ENCODE measurements around the gene RASD1. TPM values are rescaled to one million over a fixed set of nuclear protein-coding genes. Genes with fewer than 3 reads are reported as not detected.

RASD1 gene
- total RNA-seq, 1 experiment from 2014 or later: 0.30 TPM

DNA sequence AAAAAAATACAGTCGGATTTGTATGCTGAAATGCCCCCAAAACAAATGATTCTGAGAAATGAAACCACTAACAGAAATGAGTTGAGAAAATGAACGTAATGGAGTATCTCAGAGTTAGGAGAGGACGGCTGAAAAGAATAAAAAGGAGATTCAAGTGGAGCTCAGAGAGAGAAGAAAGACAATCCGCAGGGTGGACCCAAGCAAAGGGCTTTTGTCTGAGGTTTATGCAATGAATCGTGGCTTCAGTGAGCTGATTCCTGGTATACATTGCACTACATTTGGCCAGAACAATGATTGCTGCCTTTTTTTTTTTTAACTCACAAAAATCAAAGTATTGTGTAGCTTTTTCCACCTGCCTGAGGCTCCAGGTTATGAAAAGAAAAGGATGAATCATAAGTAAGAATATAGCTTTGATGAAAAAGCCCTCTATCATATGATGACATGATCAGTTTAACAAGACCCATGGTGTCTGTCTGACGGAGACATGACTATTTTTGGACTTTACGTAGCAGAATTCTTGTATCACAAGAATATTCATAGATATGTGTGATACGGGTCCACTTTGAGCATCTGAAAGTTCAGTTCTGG lies 23.8 kb downstream of the RASD1 start:
- ChIA-PET POLR2A (no interaction called here), CTCF (interaction anchor here (1.0 kb wide), 1 partner anchor 24 kb away, joined by 4 read pairs; no protein-coding TSS in a partner anchor), RAD21 (ENCODE audit: low non-redundant PET in 1 of 2, low total read pairs in 2 of 2, uncharacterized antibody in 2 of 2, unreplicated experiment in 2 of 2) (no interaction called here)
- H3K27ac ChIP-seq (ENCODE audit: low read depth, low read length): no peak overlapping the region
- no peak overlapping the region for H3K4me2 ChIP-seq (ENCODE audit: low read length)
- no peak for DNase-seq (ENCODE audit: low read depth, low spot score)
- H3K4me3 ChIP-seq (replicated peaks in 1 of 2; ENCODE audit: low read depth in 1 of 2, low read length in 2 of 2): no peak overlapping the region
- BruUV-seq (replicated peaks): no TSS peak
- H2AFZ ChIP-seq (ENCODE audit: low read depth, low read length, poor library complexity, severe bottlenecking): no peak overlapping the region
- intact Hi-C loops (cut with micrococcal nuclease): no loop called here
- ATAC-seq: no peak
- peaks cover 6% of the 10 kb centered on the region for H3K79me2 ChIP-seq (ENCODE audit: insufficient read depth, low read length)
- H3K9ac ChIP-seq (ENCODE audit: low read length): no peak overlapping the region
- no peaks in the 10 kb centered on the region for H3K9me3 ChIP-seq (ENCODE audit: control insufficient read depth in 1 of 2, insufficient read depth in 1 of 2, low read depth in 1 of 2, low read length in 2 of 2)
- H3K36me3 ChIP-seq (ENCODE audit: control insufficient read depth in 1 of 2, insufficient read depth in 2 of 2, low read length in 2 of 2): no peaks in the 10 kb centered on the region
- H3K27me3 ChIP-seq (ENCODE audit: insufficient read depth, low read length): peaks cover 27% of the 10 kb centered on the region
- no peaks in the 10 kb centered on the region for H3K9me2 ChIP-seq (ENCODE audit: insufficient read depth)
- peaks cover 3 to 6% of the 10 kb centered on the region in 2 experiments; a peak in 3 of 4 replicates for H3K4me1 ChIP-seq (ENCODE audit: control insufficient read depth in 1 of 2, insufficient read depth in 2 of 2, low read length in 2 of 2)
- H4K20me1 ChIP-seq (ENCODE audit: insufficient read depth): no peaks in the 10 kb centered on the region
- TF ChIP-seq TCF7L2 (IDR thresholded peaks at IDR 0.05; ENCODE audit: borderline replicate concordance, extremely low read depth, insufficient read depth, insufficient read length): no peak

DNA sequence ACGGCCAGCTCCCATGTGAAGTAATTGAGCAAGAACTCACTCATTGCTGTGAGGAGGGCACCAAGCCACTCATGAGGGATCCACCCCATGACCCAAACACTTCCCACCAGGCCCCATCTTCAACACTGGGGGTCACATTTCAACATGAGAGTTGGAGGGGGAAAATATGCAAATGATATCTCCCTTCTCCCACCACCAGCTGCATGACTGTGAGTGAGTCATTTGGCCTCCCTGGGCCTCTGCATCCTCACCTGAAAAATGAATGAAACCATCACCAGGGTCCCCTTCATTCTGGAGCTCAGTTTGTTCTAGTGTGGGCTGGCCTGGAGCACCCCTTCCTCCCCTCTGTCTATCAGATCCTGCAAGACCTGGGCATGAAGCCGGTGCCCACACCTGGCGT lies 26.2 kb downstream of the RASD1 start:
- no peak for DNase-seq (ENCODE audit: low read depth, low spot score)
- Histone ChIP-seq H4K20me1 (ENCODE audit: insufficient read depth) (no peaks in the 10 kb centered on the region), H3K27me3 (ENCODE audit: insufficient read depth, low read length) (peaks cover 29% of the 10 kb centered on the region), H3K79me2 (ENCODE audit: insufficient read depth, low read length) (no peaks in the 10 kb centered on the region), H3K4me1 (ENCODE audit: control insufficient read depth in 1 of 2, insufficient read depth in 2 of 2, low read length in 2 of 2) (peaks cover 3 to 6% of the 10 kb centered on the region in 2 experiments; a peak in 3 of 4 replicates), H3K9me3 (ENCODE audit: control insufficient read depth in 1 of 2, insufficient read depth in 1 of 2, low read depth in 1 of 2, low read length in 2 of 2) (no peaks in the 10 kb centered on the region), H3K36me3 (ENCODE audit: control insufficient read depth in 1 of 2, insufficient read depth in 2 of 2, low read length in 2 of 2) (no peaks in the 10 kb centered on the region), H3K27ac (ENCODE audit: low read depth, low read length) (no peak overlapping the region), H3K4me2 (ENCODE audit: low read length) (no peak overlapping the region), H2AFZ (ENCODE audit: low read depth, low read length, poor library complexity, severe bottlenecking) (no peak overlapping the region), H3K4me3 (replicated peaks in 1 of 2; ENCODE audit: low read depth in 1 of 2, low read length in 2 of 2) (no peak overlapping the region), H3K9ac (ENCODE audit: low read length) (no peak overlapping the region), H3K9me2 (ENCODE audit: insufficient read depth) (no peaks in the 10 kb centered on the region)
- RAD21 ChIA-PET (ENCODE audit: low non-redundant PET in 1 of 2, low total read pairs in 2 of 2, uncharacterized antibody in 2 of 2, unreplicated experiment in 2 of 2): no interaction called here
- intact Hi-C loops (cut with micrococcal nuclease): no loop called here
- POLR2A ChIA-PET: no interaction called here
- TF ChIP-seq ELF1 (IDR thresholded peaks at IDR 0.05; ENCODE audit: borderline replicate concordance, low read depth): no peak
- no peak for TF ChIP-seq EZH2 (IDR thresholded peaks at IDR 0.05)
- TF ChIP-seq FOSL1 (IDR thresholded peaks at IDR 0.05; ENCODE audit: low read depth): no peak
- no peak for TF ChIP-seq POLR2A (IDR thresholded peaks at IDR 0.05; ENCODE audit: borderline replicate concordance, extremely low read depth, insufficient read depth, insufficient read length)
- TF ChIP-seq JUND (IDR thresholded peaks at IDR 0.05): no peak
- CTCF ChIA-PET: no interaction called here
- no TSS peak for BruUV-seq (replicated peaks)
- ATAC-seq: no peak

All from HCT116 (cell line).